Fibroblast of villous mesenchyme (primary cell): ENCODE measurements around the gene PHLPP1. TPM values are rescaled to one million over a fixed set of nuclear protein-coding genes. Genes with fewer than 3 reads are reported as not detected.

Source experiments
- DNase-seq: peaks from one replicate; pipeline ENCODE4 v3.0.0-alpha.2; 2010; ENCODE audit warnings: low read depth
- H3K4me3 ChIP-seq: 2 replicates; pipeline ENCODE4 v1.5.1; 2011; ENCODE audit warnings: low read depth, mild to moderate bottlenecking, low read length
- CTCF ChIP-seq: IDR thresholded peaks from 2 replicates; pipeline ENCODE4 v1.5.1; 2012; ENCODE audit warnings: low read depth, mild to moderate bottlenecking, low read length; ENCODE audit not compliant: insufficient read depth
- total RNA-seq: library from RNA; depleted of rRNA; stranded (reverse); fragments of >200 nt; gene quantifications from 2 replicates; pipeline ENCODE4 v1.2.3, GENCODE V29; 2012

The PHLPP1 gene
- total RNA-seq, 1 donor, result 4.7 TPM

GRCh38 chr18:62717925-62718800 lies 2.8 kb downstream of the PHLPP1 start:
- peak; percentile 44 for DNase-seq
- TF ChIP-seq CTCF, result no peak
- peak overlapping the region; percentile 79 for H3K4me3 ChIP-seq

GRCh38 chr18:62720048-62720447 lies 4.7 kb downstream of the PHLPP1 start:
- no peak for TF ChIP-seq CTCF
- DNase-seq, result no peak
- no peak overlapping the region for H3K4me3 ChIP-seq

GRCh38 chr18:62720766-62721613 lies 5.6 kb downstream of the PHLPP1 start:
- no peak for DNase-seq
- H3K4me3 ChIP-seq, result no peak overlapping the region
- no peak for TF ChIP-seq CTCF

- H3K4me3 ChIP-seq, result no peak overlapping the region
- no peak for DNase-seq
- TF ChIP-seq CTCF, result no peak
Measured at GRCh38 chr18:62721839-62722795, 6.8 kb downstream of the PHLPP1 start.

GRCh38 chr18:62723666-62724281 lies 8.4 kb downstream of the PHLPP1 start:
- no peak overlapping the region for H3K4me3 ChIP-seq
- TF ChIP-seq CTCF, result no peak
- no peak for DNase-seq

GRCh38 chr18:62725896-62726295 lies 10.6 kb downstream of the PHLPP1 start:
- no peak for TF ChIP-seq CTCF
- no peak for DNase-seq

More at GRCh38 chr18:62725896-62726295, 10.6 kb downstream of the PHLPP1 start:
- H3K4me3 ChIP-seq, result no peak overlapping the region
